Smooth muscle cell (in vitro differentiated cells): Measurements from ENCODE around the gene UBE2K. TPM values are rescaled to one million over a fixed set of nuclear protein-coding genes. Genes with fewer than 3 reads are reported as not detected.
"Not testable (repeated sequence)": the region's sequence is repeated elsewhere in the genome, so short reads cannot be mapped to it uniquely, and the experiment has no call there.

Experiments used
- DNase-seq: peaks from one replicate; lab custom pipeline; 2025; ENCODE audit not compliant: unreplicated experiment; lab: John Stamatoyannopoulos, UW
- H2AFZ ChIP-seq: fragments of 200-600 bp; sonication (generic); 2 replicates; pipeline ENCODE4 v1.6.0; 2016; ENCODE audit warnings: antibody characterized with exemption, low read depth, mild to moderate bottlenecking
- H3F3A ChIP-seq: fragments of 200-600 bp; sonication (generic); 2 replicates; pipeline ENCODE4 v1.6.0; 2017; ENCODE audit warnings: antibody characterized with exemption, low read depth
- H3K27ac ChIP-seq: fragments of 200-600 bp; sonication (generic); 2 replicates; pipeline ENCODE4 v1.5.1; 2016; ENCODE audit warnings: low read depth, mild to moderate bottlenecking
- H3K27me3 ChIP-seq: fragments of 200-600 bp; sonication (generic); 2 replicates; pipeline ENCODE4 v1.6.1; 2016; ENCODE audit warnings: low read depth, mild to moderate bottlenecking
- H3K36me3 ChIP-seq: fragments of 200-600 bp; sonication (generic); 2 replicates; pipeline ENCODE4 v1.5.1; 2016; ENCODE audit warnings: low read depth
- H3K4me1 ChIP-seq: fragments of 200-600 bp; sonication (generic); 2 replicates; pipeline ENCODE4 v1.5.1; 2016; ENCODE audit warnings: low read depth
- H3K4me2 ChIP-seq: fragments of 200-600 bp; sonication (generic); 2 replicates; pipeline ENCODE4 v1.6.0; 2016; ENCODE audit warnings: mild to moderate bottlenecking
- H3K4me3 ChIP-seq: fragments of 200-600 bp; sonication (generic); 2 replicates; pipeline ENCODE4 v1.5.1; 2016; ENCODE audit warnings: mild to moderate bottlenecking
- H3K79me2 ChIP-seq: fragments of 200-600 bp; sonication (generic); 2 replicates; pipeline ENCODE4 v1.6.0; 2016; ENCODE audit warnings: low read depth, mild to moderate bottlenecking
- H3K9ac ChIP-seq: fragments of 200-600 bp; sonication (generic); 2 replicates; pipeline ENCODE4 v1.6.0; 2016; ENCODE audit warnings: low read depth
- H3K9me3 ChIP-seq: fragments of 200-600 bp; sonication (generic); replicated peaks from 2 replicates; pipeline ENCODE4 v1.5.1; 2016; ENCODE audit warnings: low read depth
- H4K20me1 ChIP-seq: fragments of 200-600 bp; sonication (generic); 2 replicates; pipeline ENCODE4 v1.6.0; 2016; ENCODE audit warnings: low read depth
- WGBS: methylation state at CpG from one replicate; pipeline ENCODE4 v1.1.7; 2016; ENCODE audit warnings: low lambda C conversion rate; 5-methylcytosine and 5-hydroxymethylcytosine counted together
- polyA plus RNA-seq: library from polyadenylated mRNA; unstranded; fragments of >200 nt; fragmentation: Nextera tagmentation; extraction: Ambion mirVana; gene quantifications from 2 replicates; pipeline ENCODE4 v1.2.1, GENCODE V29; 2016
- total RNA-seq: library from RNA; depleted of rRNA; stranded (reverse); fragments of >200 nt; gene quantifications from 2 replicates; pipeline ENCODE4 v1.2.3, GENCODE V29; 2014
- TF ChIP-seq, protein P1 (sequence below): fragments of 200-600 bp; sonication (generic); IDR thresholded peaks from 2 replicates; pipeline ENCODE4 v1.5.1; 2017; ENCODE audit warnings: borderline replicate concordance, mild to moderate bottlenecking, antibody characterized with exemption; ENCODE audit not compliant: insufficient read depth, poor library complexity, severe bottlenecking

The UBE2K gene
- total and polyA plus RNA-seq, 2 experiments from 2014 or later = 25.8 to 84.1 TPM

DNA sequence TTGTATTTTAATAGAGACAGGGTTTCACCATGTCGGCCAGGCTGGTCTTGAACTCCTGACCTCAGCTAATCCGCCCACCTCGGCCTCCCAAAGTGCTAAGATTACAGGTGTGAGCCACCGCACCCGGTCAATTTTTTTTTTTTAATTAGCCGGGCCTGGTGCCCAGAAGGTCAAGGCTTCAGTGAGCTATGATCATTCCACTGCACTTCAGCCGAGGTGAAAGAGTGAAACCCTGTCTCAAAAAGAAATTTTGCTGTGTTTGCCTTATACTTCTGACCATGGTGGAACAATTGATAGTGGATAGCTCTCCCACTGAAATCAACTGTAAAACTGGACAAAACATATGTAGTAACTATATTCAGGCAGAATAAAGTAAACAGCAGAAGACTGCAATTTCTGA, 35.3 kb upstream of the UBE2K start:
- Histone ChIP-seq H2AFZ (no peak overlapping the region), H4K20me1 (no peaks in the 10 kb centered on the region), H3K27ac (no peak overlapping the region), H3K79me2 (no peaks in the 10 kb centered on the region), H3K4me2 (no peak overlapping the region), H3F3A (no peaks in the 10 kb centered on the region), H3K36me3 (no peaks in the 10 kb centered on the region), H3K27me3 (no peaks in the 10 kb centered on the region), H3K4me3 (no peak overlapping the region), H3K4me1 (no peaks in the 10 kb centered on the region), H3K9ac (no peak overlapping the region), H3K9me3 (no peaks in the 10 kb centered on the region)
- no peak for DNase-seq
- 97% methylated on average over 7 of the region's 7 CpGs for WGBS
- TF ChIP-seq, protein P1, sequence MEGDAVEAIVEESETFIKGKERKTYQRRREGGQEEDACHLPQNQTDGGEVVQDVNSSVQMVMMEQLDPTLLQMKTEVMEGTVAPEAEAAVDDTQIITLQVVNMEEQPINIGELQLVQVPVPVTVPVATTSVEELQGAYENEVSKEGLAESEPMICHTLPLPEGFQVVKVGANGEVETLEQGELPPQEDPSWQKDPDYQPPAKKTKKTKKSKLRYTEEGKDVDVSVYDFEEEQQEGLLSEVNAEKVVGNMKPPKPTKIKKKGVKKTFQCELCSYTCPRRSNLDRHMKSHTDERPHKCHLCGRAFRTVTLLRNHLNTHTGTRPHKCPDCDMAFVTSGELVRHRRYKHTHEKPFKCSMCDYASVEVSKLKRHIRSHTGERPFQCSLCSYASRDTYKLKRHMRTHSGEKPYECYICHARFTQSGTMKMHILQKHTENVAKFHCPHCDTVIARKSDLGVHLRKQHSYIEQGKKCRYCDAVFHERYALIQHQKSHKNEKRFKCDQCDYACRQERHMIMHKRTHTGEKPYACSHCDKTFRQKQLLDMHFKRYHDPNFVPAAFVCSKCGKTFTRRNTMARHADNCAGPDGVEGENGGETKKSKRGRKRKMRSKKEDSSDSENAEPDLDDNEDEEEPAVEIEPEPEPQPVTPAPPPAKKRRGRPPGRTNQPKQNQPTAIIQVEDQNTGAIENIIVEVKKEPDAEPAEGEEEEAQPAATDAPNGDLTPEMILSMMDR = no peak

DNA sequence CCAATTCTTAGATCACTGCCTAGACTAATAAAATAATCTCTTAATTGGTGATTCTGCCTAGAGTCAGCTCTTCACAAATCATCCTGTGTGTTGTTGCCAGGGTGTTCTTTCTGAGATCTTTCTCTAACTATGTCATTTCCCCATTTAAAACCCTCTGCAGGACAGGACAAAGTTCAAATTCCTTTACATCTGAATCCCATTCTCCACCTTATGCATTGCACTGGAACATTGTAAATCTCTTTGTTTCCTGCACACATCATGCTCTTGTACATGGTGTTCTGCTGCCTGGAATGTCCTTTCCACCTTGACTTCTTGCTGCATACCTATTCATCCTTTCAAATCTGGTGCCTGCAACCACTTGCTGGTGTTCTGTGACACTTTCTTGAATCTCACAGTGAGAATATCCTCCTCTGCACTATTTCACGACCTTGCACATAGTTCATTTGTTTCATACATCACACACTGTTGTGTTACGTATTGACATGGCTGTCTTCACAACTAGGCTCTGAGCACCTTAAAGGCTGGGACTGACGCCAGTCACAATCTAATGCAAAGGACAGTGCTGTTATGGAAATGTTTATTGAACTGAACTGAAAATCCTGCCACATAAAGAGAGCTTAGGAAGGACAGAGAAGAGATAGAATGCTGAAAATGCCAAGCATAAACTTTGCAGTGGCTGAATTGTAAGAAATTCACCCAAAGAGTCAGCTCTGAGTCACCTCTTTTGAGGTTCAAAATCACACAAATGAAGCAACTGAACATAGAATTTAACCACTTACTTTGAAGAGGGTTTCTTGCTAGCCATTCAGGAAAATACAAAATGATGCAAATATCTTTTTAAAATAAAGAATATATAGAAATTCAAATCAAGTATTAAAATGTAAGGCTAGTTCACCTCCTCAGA, 32.9 kb upstream of the UBE2K start:
- H3K4me2 ChIP-seq = peak overlapping the region; percentile 59
- no peak overlapping the region for H3K9ac ChIP-seq
- no peaks in the 10 kb centered on the region for H3K79me2 ChIP-seq
- H3F3A ChIP-seq = no peaks in the 10 kb centered on the region
- no peaks in the 10 kb centered on the region for H3K36me3 ChIP-seq
- H3K27ac ChIP-seq = peak overlapping the region; percentile 29
- H4K20me1 ChIP-seq = no peaks in the 10 kb centered on the region
- no peak overlapping the region for H3K4me3 ChIP-seq
- TF ChIP-seq, protein P1 = no peak
- no peaks in the 10 kb centered on the region for H3K27me3 ChIP-seq
- no peaks in the 10 kb centered on the region for H3K9me3 ChIP-seq
- H2AFZ ChIP-seq = no peak overlapping the region
- H3K4me1 ChIP-seq = no peaks in the 10 kb centered on the region
- 70% methylated on average over 3 of the region's 3 CpGs for WGBS
- no peak for DNase-seq

DNA sequence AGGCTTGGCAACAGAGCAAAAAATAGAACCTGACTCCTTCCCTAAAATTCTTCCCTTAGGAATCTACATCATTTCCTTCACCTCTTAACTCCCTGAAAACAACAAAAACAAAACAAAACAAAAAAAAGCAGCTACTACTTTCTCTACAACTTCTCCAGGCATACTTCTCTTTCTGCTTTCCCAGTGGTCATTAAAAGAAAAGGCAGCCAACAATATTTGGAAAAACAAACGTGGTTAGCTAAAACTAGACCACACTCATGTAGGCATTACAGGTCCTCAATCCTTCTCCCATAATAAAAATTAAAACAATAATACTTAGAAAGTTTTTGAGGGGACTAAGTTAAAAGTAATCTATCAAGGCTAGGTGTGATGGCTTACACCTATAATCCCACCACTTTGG, 30.2 kb upstream of the UBE2K start:
- H3K79me2 ChIP-seq = no peaks in the 10 kb centered on the region
- H3K4me1 ChIP-seq = no peaks in the 10 kb centered on the region
- no peak for DNase-seq
- H3K4me2 ChIP-seq = no peak overlapping the region
- TF ChIP-seq, protein P1 = no peak
- no peak overlapping the region for H2AFZ ChIP-seq
- no peaks in the 10 kb centered on the region for H3K36me3 ChIP-seq
- no peak overlapping the region for H3K9ac ChIP-seq
- WGBS = 73% methylated on average over 1 of the region's 1 CpG
- H3F3A ChIP-seq = no peaks in the 10 kb centered on the region
- no peaks in the 10 kb centered on the region for H3K9me3 ChIP-seq
- no peaks in the 10 kb centered on the region for H4K20me1 ChIP-seq
- no peak overlapping the region for H3K4me3 ChIP-seq
- H3K27me3 ChIP-seq = no peaks in the 10 kb centered on the region
- no peak overlapping the region for H3K27ac ChIP-seq

DNA sequence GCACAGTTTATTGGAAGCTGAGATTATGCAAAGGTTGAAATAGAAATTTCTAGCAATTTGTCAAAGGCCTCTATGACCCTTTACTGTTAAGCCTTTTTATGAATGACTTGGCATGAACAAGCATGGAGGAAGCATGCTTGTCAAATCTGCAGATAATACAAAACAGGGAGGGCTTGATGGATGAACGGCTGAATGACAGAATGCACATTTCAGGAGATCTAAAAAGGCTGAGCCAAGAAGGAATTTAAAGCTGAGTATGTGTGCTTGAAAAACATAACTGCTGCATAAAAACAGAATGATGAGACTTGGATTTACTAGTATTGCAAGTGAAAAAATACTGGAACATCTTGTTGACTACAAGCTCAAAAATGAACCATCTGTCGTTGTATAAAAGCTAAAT, 29.0 kb upstream of the UBE2K start:
- no peaks in the 10 kb centered on the region for H3K9me3 ChIP-seq
- H4K20me1 ChIP-seq = no peaks in the 10 kb centered on the region
- H3K4me1 ChIP-seq = no peaks in the 10 kb centered on the region
- DNase-seq = no peak
- H3K9ac ChIP-seq = no peak overlapping the region
- no peaks in the 10 kb centered on the region for H3K79me2 ChIP-seq
- no peak overlapping the region for H2AFZ ChIP-seq
- no peaks in the 10 kb centered on the region for H3K27me3 ChIP-seq
- no peaks in the 10 kb centered on the region for H3K36me3 ChIP-seq
- H3K4me3 ChIP-seq = no peak overlapping the region
- 90% methylated on average over 2 of the region's 2 CpGs for WGBS
- no peak overlapping the region for H3K27ac ChIP-seq
- TF ChIP-seq, protein P1 = no peak
- H3F3A ChIP-seq = no peaks in the 10 kb centered on the region
- no peak overlapping the region for H3K4me2 ChIP-seq

DNA sequence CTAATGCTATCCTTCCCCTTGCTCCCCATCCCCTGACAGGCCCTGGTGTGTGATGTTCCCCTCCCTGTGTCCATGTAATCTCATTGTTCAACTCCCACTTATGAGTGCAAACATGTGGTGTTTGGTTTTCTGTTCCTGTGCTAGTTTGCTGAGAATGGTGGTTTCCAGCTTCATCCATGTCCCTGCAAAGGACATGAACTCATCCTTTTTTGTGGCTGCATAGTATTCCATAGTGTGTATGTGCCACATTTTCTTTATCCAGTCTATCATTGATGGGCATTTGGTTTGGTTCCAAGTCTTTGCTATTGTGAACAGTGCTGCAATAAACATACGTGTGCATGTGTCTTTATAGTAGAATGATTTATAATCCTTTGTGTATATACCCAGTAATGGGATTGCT, 27.6 kb upstream of the UBE2K start:
- H3K9ac ChIP-seq, H3K4me1 ChIP-seq, H4K20me1 ChIP-seq, H2AFZ ChIP-seq, H3K9me3 ChIP-seq, H3K27me3 ChIP-seq, H3K4me2 ChIP-seq, H3F3A ChIP-seq, H3K36me3 ChIP-seq, DNase-seq, H3K27ac ChIP-seq, H3K4me3 ChIP-seq, H3K79me2 ChIP-seq: not testable (repeated sequence)
- 100% methylated on average over 1 of the region's 1 CpG for WGBS
